Measurements from ENCODE around the gene HDC.

Gene HDC

GRCh38 chr15:50244959-50245624 lies 20.4 kb downstream of the HDC start:
- TF ChIP-seq, protein P1, sequence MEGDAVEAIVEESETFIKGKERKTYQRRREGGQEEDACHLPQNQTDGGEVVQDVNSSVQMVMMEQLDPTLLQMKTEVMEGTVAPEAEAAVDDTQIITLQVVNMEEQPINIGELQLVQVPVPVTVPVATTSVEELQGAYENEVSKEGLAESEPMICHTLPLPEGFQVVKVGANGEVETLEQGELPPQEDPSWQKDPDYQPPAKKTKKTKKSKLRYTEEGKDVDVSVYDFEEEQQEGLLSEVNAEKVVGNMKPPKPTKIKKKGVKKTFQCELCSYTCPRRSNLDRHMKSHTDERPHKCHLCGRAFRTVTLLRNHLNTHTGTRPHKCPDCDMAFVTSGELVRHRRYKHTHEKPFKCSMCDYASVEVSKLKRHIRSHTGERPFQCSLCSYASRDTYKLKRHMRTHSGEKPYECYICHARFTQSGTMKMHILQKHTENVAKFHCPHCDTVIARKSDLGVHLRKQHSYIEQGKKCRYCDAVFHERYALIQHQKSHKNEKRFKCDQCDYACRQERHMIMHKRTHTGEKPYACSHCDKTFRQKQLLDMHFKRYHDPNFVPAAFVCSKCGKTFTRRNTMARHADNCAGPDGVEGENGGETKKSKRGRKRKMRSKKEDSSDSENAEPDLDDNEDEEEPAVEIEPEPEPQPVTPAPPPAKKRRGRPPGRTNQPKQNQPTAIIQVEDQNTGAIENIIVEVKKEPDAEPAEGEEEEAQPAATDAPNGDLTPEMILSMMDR (IDR thresholded peaks at IDR 0.05), result no peak

GRCh38 chr15:50244153-50244552 lies 21.4 kb downstream of the HDC start:
- TF ChIP-seq, protein P1 (IDR thresholded peaks at IDR 0.05), result no peak

DNA sequence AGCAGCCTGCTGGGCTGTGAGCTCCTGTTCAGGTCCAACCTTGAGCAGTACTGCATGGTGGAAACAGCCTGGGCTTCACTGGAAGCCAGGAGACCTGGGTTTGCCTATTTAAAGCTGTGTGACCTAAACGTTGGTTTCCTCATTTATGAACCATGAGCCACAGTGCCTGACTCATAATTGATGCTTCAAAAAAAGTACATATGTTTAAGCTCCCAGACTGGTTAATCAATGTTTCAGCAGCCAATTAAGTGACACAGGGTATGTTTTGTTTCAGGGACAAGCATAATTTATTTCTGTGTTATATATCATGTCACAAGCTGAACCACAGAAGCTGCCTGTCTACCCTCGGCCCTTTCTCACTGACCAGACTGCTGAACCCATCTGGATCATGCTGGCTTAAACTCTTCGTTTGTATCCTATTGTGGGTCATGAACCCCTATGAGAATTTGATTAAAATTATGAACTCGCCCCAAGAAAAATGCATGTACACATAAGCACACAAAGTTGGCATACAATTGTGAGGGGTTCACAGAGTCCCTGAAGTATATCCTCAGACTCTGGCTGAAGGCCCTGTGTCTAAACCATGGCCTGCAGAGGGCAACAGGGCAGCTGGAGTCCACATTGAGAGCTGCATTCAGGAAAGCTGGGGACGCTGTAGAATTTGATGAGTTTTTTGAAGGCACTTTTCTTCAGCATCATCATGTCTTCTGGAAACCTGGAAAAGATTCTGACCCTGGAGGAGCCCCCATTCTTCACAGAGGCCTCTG lies 23.7 kb downstream of the HDC start:
- TF ChIP-seq, protein P1 (IDR thresholded peaks at IDR 0.05), result no peak

GRCh38 chr15:50238255-50238654 lies 27.3 kb downstream of the HDC start:
- TF ChIP-seq, protein P1 (IDR thresholded peaks at IDR 0.05), result no peak

DNA sequence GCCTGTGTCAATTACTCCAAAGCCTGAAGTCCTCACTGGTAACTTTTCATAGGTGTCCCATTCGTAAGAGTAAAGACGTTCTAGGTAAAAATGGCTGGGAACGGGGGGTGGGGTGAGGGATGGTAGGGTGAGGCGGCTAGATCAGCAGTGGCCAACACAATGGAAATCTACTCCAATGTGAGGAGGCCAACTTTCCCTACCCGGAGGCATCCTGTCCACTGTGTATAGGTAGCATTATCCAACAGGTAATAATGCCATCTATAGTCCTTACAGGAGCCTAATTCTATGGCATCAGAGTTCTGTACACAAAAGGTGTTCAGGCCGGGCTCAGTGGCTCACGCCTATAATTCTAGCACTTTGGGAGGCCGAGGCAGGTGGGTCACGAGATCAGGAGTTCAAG lies 29.1 kb downstream of the HDC start:
- TF ChIP-seq, protein P1 (IDR thresholded peaks at IDR 0.05), result no peak

- TF ChIP-seq, protein P1 (IDR thresholded peaks at IDR 0.05), result no peak
These were observed 29.7 kb downstream of the HDC start for GRCh38 chr15:50235794-50236193.

DNA sequence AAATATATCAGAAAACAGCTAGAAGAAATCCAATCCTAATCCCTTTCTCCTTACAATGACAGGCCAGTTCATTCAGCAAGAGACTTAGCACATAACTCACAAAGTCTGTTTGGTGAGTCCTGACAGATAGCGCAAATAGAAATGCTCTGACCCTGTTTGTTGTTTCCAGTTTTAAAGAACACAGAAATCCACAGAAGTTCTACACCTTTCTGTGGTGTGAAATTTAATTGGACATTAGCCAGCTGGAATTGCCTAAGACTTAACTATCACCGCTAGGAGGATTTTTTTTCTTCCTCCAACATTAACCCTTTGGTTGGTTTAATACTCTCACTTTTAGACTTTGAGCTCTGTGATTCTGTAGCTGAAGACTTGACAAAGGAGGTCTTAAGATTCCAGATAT lies 30.8 kb downstream of the HDC start:
- TF ChIP-seq, protein P1 (IDR thresholded peaks at IDR 0.05), result no peak
